DMS114 treated with DMSO at 0.1 percent for 48 hours (cell line): ENCODE measurements around the gene MYH11.
A peak's percentile ranks its signal among the peaks of the same experiment; 100 is the strongest.

ENCODE experiments used
- DNase-seq: peaks from one replicate; lab custom pipeline; 2025; ENCODE audit not compliant: unreplicated experiment; lab: John Stamatoyannopoulos, UW

Gene MYH11

DNA sequence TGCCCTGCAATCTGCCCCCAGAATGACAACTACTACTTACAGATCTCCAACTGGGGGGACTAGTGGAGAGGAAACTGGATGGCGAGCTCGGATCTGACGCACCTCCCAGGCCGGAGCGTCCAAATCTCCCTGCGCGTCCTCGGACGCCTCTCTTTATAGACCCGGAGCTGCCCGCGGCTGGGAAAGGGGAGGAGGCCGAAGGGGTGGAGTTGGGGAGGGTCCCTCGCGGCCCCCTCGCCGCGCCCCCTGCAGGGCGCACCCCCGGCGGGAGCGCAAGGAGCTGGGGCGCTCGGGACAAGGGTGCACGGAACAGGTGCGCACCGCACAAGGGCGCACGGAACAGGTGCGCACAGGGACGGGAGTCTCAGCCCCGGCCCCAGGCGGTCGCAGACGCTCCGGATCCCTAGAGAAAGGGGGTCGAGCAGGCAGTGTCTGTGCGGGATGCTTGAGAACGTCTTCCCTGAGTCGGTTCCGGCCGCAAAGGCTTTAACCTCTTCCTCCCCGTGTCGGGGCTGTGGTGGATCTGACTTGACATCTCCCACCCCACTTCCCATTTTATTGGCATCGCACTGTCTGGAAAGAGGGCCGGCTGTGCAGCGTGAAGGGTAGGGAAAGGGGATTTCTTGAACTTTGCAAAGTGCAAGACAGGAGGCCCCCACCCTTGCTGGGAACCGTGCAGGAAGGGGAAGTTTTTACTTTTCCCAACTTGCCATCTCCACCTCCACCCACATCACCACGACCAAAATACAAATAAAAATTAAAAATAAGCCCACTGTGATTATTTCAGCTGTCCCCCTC, at the start of gene MYH11:
MYH11 (minus strand) TSS at position 128 of the 798 bp plus-strand sequence. CDS start 18,776 bp downstream, outside the sequence.
- no peak for DNase-seq

DNA sequence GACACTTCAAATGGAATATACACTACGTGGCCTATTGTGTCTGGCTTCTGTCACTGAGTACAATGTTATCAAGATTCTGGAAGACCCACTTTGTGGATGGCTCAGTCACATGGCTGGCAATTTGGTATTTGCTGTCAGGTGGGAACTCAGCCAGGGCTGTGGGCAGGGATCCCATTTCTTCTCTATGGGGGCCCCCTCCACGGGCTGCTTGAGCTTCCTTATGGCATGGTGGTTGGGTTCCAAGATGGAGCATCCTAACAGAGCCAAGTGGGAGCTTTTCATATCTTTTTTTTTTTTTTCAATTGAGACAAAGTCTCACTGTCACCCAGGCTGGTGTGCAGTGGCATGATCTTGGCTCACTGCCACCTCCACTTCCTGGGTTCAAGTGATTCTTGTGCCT, 49.6 kb upstream of the MYH11 start:
- DNase-seq: no peak

- no peak for DNase-seq
These were observed 47.1 kb upstream of the MYH11 start for GRCh38 chr16:15903960-15904359.

DNA sequence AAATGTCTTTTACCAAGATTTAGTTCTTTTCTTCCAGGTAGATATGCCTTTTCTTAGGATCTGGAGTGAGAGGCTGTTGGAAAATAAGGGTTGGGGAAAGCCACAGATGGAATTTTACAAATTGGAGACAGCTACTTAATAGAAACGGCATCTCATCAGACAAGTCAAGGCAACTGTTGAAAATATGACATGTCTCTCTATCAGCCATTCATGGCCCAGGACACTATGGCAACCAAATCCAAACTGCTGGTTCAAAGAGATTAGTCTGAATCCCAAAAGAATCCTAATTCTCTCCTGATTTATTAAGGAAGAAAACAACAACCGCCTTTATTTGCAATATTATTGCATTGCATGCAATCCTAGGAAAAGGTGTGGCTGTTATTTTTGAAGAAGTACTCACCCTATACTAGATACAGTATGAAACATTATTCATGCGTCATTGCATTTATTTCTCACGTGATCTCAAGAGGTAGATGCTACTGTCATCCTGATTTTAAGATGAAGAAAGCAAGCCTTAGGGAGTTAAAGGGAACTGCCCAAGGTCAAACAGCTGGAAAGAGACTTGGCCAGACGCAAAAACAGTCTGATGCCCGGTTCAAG, 44.2 kb upstream of the MYH11 start:
- DNase-seq: no peak

- DNase-seq: no peak
These were observed 43.5 kb upstream of the MYH11 start for GRCh38 chr16:15900357-15900756.

DNA sequence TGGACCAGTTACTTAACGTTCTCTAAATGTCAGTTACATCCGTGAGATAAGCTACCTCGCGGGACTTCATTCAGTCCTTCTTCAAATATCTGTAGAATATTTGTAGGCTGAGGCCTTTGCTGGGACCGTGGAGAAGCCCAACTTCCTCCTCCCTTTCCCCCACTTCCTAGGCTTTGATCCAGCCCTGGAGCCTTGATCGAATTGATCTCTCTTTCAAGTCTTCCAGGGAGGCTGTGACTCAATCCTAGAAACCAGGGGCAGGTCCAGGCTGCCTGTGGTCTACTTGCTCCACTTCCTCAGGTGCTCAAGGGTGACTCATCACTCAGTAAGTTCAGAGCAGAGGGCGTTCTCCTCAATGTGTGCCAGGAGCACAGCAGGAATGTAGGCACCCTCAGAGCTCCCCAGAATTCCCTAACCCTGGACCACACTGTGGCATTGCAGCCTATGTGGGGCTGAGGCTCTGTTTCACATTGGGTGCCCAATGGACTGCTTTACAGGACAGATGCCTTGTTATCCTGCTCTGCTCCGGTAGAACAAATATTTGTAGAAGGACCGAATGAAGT, 42.8 kb upstream of the MYH11 start:
- no peak for DNase-seq

DNA sequence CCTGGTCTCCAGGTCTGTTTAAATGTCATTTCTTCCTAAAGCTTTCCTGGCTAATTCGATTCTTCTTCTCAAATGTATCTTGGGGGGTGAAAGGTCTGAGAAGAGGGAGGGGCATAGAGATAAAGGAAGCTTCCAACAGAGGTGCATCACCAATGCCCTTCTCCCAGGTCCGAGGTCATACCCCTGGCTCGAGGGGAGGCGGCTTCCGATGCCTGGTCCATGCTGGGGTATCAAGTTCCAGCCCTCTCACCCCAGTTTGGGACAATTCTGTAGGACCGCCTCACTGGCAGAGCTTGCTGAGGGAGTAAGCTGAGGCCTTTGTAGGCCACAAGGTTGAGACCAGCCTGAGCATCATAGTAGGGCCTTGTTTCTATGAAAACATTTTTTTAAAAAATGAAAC, 41.8 kb upstream of the MYH11 start:
- no peak for DNase-seq

DNA sequence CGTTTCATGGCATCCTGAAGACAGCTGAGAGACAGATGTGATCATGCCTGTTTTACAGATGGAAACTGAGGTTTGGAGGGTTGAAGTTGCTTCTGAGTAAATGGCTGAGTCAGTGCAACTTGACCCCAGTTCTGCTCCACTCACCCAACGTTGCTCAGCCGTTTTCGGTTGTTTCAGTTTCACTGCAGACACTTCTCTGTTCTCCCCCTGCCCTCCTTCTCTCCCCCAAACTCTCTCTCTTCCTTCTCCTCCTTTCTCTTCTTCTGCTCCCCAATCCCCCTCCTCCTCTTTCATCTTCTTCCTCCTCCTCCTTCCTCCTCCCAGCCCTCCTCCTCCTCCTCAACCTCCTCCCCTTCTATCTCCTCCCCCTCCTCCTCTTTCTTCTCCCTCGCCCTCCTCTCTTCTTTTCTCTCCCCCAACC, 41.0 kb upstream of the MYH11 start:
- no peak for DNase-seq

DNA sequence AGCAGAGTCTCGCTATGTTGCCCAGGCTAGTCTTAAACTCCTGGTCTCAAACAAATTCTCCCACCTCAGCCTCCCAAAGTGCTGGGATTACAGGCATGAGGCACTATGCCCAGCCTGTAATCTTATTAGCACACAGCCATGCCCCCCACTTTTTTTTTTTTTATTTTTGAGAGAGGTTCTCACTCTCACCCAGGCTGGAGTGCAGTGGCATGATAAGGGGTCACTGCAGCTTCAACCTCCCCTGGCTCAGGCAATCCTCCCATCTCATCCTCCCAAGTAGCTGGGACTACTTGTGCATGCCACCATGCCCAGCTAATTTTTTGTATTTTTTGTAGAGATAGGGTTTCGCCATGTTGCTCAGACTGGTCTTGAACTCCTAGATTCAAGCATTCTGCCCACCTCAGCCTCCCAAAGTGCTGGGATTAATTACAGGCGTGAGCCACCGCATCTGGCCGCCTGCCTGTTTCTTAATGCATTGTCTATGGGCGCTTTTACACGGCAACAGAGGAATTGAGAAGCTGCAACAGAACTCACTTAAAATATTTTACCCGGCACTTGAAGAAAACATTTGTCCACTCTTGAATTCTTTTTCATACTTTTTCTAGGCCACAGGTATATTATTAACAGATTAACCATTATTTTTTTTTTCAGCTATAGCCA, 40.4 kb upstream of the MYH11 start:
- DNase-seq: no peak

DNA sequence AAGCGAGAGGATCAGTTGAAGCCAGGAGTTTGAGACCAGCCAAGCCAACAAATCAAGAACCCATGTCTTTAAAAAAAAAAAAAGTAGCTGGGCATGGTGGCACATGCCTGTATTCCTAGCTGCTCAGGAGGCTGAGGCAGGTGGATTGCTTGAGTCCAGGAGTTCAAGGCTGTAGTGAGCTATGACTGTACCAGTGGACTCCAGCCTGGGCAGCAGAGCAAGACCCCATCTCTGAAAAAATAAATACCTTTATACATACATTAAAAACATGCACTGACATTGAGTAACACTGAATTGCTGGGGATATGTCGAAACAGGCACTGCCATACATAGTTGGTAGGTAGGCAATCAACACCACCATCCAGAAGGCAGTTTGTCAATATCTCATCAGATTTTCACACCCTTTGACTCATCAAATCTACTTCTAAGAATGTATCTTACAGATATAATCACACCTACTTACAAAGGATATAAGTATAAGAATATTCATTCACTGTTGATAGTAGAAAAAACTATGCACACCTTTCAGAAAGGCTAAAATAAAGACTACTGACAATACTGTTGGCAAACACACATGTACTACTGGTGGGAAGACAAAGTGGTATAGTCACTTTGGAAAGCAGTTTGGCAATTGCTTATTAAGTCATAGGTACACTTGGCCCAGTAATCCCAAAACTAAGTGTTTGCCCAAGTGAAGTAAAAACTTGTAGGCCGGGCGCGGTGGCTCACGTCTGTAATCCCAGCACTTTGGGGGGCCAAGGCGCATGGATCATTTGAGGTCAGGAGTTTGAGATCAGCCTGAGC, 37.9 kb upstream of the MYH11 start:
- no peak for DNase-seq

DNA sequence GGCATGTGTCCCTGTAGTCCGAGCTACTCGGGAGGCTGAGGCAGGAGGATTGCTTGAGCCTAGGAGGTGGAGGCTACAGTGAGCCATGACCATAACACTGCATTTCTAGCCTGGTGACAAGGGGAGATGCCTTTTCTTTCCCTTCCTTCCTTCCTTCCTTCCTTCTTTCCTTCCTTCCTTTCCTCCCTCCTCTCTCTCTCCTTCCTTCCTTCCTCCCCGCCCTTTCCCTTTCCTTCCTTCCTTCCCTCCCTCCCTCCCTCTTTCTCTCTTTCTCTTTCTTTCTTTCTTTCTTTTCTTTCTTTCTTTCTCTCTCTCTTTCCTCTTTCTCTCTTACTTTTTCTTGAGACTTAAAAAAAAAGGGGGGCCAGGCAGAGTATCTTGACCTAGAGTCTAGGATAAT, 34.7 kb upstream of the MYH11 start:
- DNase-seq: no peak

DNA sequence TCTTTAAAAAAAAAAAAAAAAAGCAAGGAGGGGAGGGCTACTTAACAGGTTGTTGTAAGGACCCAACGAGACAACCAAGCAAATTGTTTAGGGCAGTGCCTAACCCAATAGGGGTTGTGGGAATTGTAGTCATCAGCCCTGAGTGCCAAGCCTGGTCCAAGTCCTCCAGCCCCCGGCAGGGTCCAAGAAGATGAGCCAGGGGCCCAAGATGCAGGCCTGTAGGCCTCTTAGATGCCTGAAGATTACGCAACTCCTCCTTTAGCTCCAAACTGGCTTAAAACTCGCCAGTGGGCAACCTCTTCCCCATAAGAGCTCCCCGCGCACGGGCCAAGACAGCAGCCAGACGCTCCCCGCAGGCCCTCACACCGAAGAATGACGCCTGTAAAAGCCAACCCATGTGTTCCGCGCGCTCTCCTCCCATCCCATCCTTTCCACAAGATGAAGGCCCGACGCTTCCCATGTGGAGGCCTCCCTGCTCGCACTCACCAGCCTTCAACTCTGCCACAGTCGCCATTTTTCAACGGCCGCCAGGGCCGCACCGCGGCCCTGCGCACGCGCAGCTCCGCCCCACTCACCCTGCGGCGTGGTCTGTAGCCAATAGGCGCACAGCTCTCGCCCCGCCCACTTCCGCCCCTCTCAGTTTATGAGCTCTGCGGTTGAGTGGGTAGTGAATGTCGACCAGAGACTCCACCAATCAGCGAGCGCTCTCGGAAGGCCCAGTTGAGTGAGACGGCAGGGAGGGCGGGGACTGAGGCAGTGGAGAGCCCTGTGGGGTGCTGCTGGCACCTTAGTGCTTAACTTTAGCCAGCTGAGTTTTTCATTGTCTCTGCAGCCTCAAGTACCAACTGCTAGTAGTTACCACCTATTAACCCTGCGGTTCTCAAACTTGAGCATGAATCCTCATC, 31.5 kb upstream of the MYH11 start, which contains the start of gene CEP20:
CEP20 (minus strand) TSS at position 532 of the 905 bp plus-strand sequence; CDS start at position 514, 18 bp downstream.
- peak; percentile 95 for DNase-seq

GRCh38 chr16:15887283-15887682, 30.5 kb upstream of the MYH11 start:
- no peak for DNase-seq

DNA sequence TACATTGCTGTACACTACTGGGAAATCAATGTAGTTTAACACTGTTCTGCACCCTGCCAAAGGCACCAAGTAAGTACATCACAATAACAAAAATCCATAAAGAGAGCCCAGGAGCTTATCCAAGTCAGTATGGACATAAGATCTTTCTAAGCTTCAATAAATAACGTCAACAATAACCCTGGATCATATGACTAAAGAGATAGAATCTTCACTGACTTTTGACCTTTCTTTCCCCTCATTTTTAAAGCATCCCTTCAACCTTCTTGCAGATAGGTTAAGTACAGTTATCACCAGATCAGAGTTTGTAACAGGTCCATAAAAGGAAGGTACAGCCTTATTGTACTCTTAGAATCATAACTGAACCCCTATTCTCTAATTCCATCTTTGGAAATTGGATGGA, 29.2 kb upstream of the MYH11 start:
- DNase-seq: no peak

DNA sequence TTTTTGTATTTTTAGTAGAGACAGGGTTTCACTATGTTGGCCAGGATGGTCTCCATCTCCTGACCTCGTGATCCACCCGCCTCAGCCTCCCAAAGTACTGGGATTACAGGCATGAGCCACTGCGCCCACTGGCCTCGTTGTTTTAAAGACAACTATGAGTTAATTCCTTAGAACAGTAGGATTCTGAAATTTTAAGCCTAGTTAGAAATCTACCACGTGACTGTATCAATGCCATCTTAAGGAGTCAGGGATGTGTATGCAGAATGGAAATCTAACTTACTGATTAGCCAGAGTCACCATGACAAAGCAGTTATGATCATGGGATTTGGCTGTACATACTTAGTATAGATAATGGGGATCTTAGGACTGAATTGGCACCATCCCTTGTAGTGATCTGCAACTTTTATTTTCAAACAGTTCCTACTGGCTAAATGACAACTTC, 28.8 kb upstream of the MYH11 start:
- no peak for DNase-seq

DNA sequence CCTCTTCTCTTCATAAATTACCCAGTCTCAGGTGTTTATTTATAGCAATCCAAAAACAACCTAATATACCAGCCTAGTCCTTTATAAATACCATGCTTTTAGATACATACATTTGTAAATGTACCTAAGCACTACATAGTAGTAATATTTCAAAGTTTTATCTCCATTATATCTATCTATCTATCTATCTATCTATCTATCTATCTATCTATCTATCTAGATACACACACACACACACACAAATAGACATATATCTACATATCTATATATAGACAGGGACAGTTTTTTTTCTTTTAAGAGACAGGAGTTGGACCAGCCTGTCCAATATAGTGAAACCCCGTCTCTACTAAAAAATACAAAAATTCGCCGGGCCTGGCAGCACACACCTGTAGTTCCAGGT, 25.7 kb upstream of the MYH11 start:
- DNase-seq: no peak

DNA sequence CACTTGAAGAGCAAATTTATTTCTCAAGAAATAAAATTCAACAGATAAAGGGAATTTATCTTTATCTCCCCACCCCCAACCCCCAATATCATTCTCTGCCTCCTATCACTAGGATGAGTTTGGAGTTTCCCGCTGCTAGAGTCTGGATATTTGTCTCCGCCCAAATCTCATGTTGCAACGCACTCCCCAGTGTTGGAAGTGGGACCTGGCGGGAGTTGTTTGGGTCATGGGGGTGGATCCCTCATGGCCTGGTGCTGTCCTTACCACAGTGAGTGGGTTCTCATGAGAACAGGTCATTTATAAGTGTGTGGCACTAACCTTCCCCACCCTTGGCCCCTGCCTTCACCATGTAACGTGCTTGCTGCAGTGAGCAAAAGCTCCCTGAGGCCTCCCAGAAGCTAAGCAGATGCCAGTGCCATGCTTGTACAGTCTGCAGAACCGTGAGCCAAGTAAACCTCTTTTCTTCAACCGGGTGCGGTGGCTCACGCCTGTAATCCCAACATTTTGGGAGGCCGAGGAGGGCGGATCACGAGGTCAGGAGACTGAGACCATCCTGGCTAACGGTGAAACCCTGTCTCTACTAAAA, 25.1 kb upstream of the MYH11 start:
- DNase-seq: no peak

DNA sequence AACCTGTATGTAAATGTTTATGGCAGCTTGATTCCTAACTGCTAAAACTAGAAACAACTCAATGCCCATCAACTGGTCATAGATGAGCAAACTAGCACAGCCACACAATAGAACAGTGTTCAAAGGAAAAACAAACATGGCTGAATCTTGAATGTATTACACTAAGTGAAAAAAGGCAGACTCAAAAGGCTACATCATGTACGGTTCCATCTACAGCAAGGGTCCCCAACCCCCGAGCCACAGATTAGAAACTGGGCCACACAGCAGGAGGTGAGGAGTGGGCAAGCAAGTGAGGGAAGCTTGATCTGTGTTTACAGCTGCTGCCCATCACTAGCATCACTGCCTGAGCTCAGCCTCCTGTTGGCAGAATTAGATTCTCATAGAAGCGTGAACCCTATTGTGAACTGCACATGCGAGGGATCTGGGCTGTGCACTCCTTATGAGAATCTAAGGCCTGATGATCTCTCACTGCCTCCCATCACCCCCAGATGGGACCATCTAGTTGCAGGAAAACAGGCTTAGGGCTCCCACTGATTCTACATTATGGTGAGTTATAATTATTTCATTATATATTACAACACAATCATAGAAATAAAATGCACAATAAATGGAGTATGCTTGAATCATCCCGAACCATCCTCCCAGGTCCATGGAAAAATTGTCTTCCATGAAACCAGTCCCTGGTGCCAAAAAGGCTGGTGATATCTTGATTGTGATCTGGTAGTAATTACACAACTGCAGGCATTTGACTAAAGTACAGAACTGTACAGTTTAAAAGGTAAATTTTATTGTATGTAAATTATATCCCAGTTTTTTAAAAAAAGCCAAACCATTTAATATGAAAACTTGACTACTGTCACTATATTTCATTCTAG, 23.8 kb upstream of the MYH11 start:
- DNase-seq: no peak
